Tibial nerve (tissue), 4 donors: ENCODE measurements around the gene POLR2B. TPM values are rescaled to one million over a fixed set of nuclear protein-coding genes. Genes with fewer than 3 reads are reported as not detected.

Experiments used
- DNase-seq, 2 donors: peaks; one replicate each; pipeline ENCODE4 v3.0.0-alpha.2; 2019; ENCODE audit warnings: low spot score in 2 of 2
- H3K27ac ChIP-seq, 4 donors: fragments of 200-600 bp; sonication (generic) in 3 of 4; one replicate each; pipeline ENCODE4 v1.5.1; 2017 to 2019; ENCODE audit warnings: mild to moderate bottlenecking in 1 of 4
- H3K27me3 ChIP-seq, 2 donors: fragments of 200-600 bp; sonication (generic) in 1 of 2; one replicate each; pipeline versions ENCODE4 v1.5.1 to v1.6.0; 2017 to 2019
- H3K36me3 ChIP-seq, 3 donors: fragments of 200-600 bp; sonication (generic); one replicate each; pipeline ENCODE4 v1.5.1; 2018 to 2019
- H3K4me1 ChIP-seq, 4 donors: fragments of 200-600 bp; sonication (generic) in 3 of 4; one replicate each; pipeline ENCODE4 v1.5.1; 2017 to 2019
- H3K4me3 ChIP-seq, 4 donors: fragments of 200-600 bp; sonication (generic) in 3 of 4; one replicate each; pipeline ENCODE4 v1.5.1; 2017 to 2019; ENCODE audit warnings: mild to moderate bottlenecking in 1 of 4, moderate library complexity in 1 of 4
- H3K9me3 ChIP-seq, 4 donors: fragments of 200-600 bp; sonication (generic) in 3 of 4; one replicate each; pipeline ENCODE4 v1.5.1; 2017 to 2019
- CTCF ChIP-seq, 5 experiments: fragments of 200-600 bp in 3 of 5; fragments of 450-650 bp in 2 of 5; sonication (generic) in 3 of 5; IDR thresholded peaks; one replicate each; pipeline ENCODE4 v1.5.1; 2016 to 2019; ENCODE audit warnings: antibody characterized with exemption in 5 of 5, mild to moderate bottlenecking in 3 of 5, moderate library complexity in 2 of 5
- EP300 ChIP-seq, 2 donors: sonication (generic); formaldehyde crosslinking; IDR thresholded peaks; one replicate each; pipeline ENCODE4 v1.6.1; 2017; ENCODE audit warnings: antibody characterized with exemption in 2 of 2, mild to moderate bottlenecking in 1 of 2
- POLR2A ChIP-seq, 2 donors: fragments of 450-650 bp; IDR thresholded peaks; one replicate each; pipeline ENCODE4 v1.6.1; 2017; ENCODE audit warnings: antibody characterized with exemption in 2 of 2, mild to moderate bottlenecking in 2 of 2, moderate library complexity in 2 of 2
- WGBS, 2 donors: methylation state at CpG; one replicate each; pipeline ENCODE4 v1.1.5; 2018; 5-methylcytosine and 5-hydroxymethylcytosine counted together
- total RNA-seq, 4 donors: library from RNA; depleted of rRNA; stranded (reverse); fragments of >200 nt; gene quantifications; one replicate each; pipeline ENCODE4 v1.1.0, GENCODE V29; 2016

The POLR2B gene
- total RNA-seq, 4 donors from 2014 or later: 42.8 to 84.9 (median 70.9) TPM

GRCh38 chr4:57023104-57023503, 44.4 kb downstream of the POLR2B start:
- no peak for TF ChIP-seq CTCF (IDR thresholded peaks at IDR 0.05)
- H3K27ac ChIP-seq: no peak overlapping the region
- peaks cover 0 to 3% (median 0%) of the 10 kb centered on the region in 4 donors for H3K4me1 ChIP-seq
- no peaks in the 10 kb centered on the region for H3K27me3 ChIP-seq
- 86 to 87% methylated on average over 4 of the region's 4 CpGs for WGBS, 2 donors
- DNase-seq: no peak
- H3K4me3 ChIP-seq: no peak overlapping the region
- H3K9me3 ChIP-seq: no peaks in the 10 kb centered on the region
- peaks cover 0 to 94% (median 17%) of the 10 kb centered on the region in 3 donors for H3K36me3 ChIP-seq

- Histone ChIP-seq H3K27me3 (no peaks in the 10 kb centered on the region), H3K27ac (peak overlapping the region in 1 of 4 donors; percentile 32), H3K36me3 (peaks cover 0 to 48% (median 4%) of the 10 kb centered on the region in 3 donors), H3K9me3 (no peaks in the 10 kb centered on the region), H3K4me1 (peaks cover 0 to 9% (median 0%) of the 10 kb centered on the region in 4 donors), H3K4me3 (no peak overlapping the region)
- DNase-seq: no peak
- 67 to 73% methylated on average over 3 of the region's 3 CpGs for WGBS, 2 donors
- TF ChIP-seq POLR2A (IDR thresholded peaks at IDR 0.05) (no peak), EP300 (IDR thresholded peaks at IDR 0.05) (no peak), CTCF (IDR thresholded peaks at IDR 0.05) (no peak)
These were observed 55.8 kb downstream of the POLR2B start for GRCh38 chr4:57034520-57034919.

- TF ChIP-seq POLR2A (IDR thresholded peaks at IDR 0.05): no peak
- TF ChIP-seq CTCF (IDR thresholded peaks at IDR 0.05): peak; percentile 47 to 75 (median 67)
- TF ChIP-seq EP300 (IDR thresholded peaks at IDR 0.05): peak in 1 of 2 donors; percentile 15
- 47 to 52% methylated on average over 15 of the region's 15 CpGs for whole genome bisulfite sequencing, 2 donors
These were observed 59.4 kb downstream of the POLR2B start for GRCh38 chr4:57037982-57038604.

GRCh38 chr4:57039345-57039744, 60.6 kb downstream of the POLR2B start:
- 43 to 71% methylated on average over 2 of the region's 2 CpGs for WGBS, 2 donors
- peak overlapping the region in 1 of 4 donors; percentile 11 for H3K27ac ChIP-seq
- H3K36me3 ChIP-seq: peaks cover 0 to 12% (median 0%) of the 10 kb centered on the region in 3 donors
- TF ChIP-seq CTCF (IDR thresholded peaks at IDR 0.05) (no peak), POLR2A (IDR thresholded peaks at IDR 0.05) (no peak)
- peaks cover 0 to 55% (median 20%) of the 10 kb centered on the region in 4 donors for H3K4me1 ChIP-seq
- H3K4me3 ChIP-seq: no peak overlapping the region
- DNase-seq: no peak
- H3K9me3 ChIP-seq: no peaks in the 10 kb centered on the region
- no peaks in the 10 kb centered on the region for H3K27me3 ChIP-seq

More at GRCh38 chr4:57037982-57038604, 59.4 kb downstream of the POLR2B start:
- Histone ChIP-seq H3K27ac (peak overlapping the region in 1 of 4 donors; percentile 1), H3K27me3 (no peaks in the 10 kb centered on the region), H3K4me3 (no peak overlapping the region), H3K9me3 (no peaks in the 10 kb centered on the region), H3K4me1 (peaks cover 0 to 43% (median 13%) of the 10 kb centered on the region in 4 donors), H3K36me3 (peaks cover 0 to 12% (median 0%) of the 10 kb centered on the region in 3 donors)
- peak; percentile 45 to 59 for DNase-seq

- Histone ChIP-seq H3K9me3 (no peaks in the 10 kb centered on the region), H3K27ac (peak overlapping the region in 2 of 4 donors; percentile 11 to 77), H3K36me3 (peaks cover 0 to 12% (median 0%) of the 10 kb centered on the region in 3 donors), H3K4me1 (peaks cover 0 to 67% (median 26%) of the 10 kb centered on the region in 4 donors), H3K27me3 (no peaks in the 10 kb centered on the region), H3K4me3 (no peak overlapping the region)
- TF ChIP-seq CTCF (IDR thresholded peaks at IDR 0.05) (no peak), POLR2A (IDR thresholded peaks at IDR 0.05) (no peak), EP300 (IDR thresholded peaks at IDR 0.05) (no peak)
- DNase-seq: no peak
- 79 to 84% methylated on average over 6 of the region's 6 CpGs for WGBS, 2 donors
These were observed 61.8 kb downstream of the POLR2B start for GRCh38 chr4:57040510-57040909.
